Left renal pelvis (tissue), 4 donors: Measurements from ENCODE around the gene OR2W1. TPM values are rescaled to one million over a fixed set of nuclear protein-coding genes. Genes with fewer than 3 reads are reported as not detected.

ENCODE experiments used
- DNase-seq, 4 donors: peaks; one replicate each; pipeline ENCODE4 v3.0.0-alpha.2; 2013; ENCODE audit warnings: low read depth in 4 of 4, low spot score in 3 of 4
- polyA plus RNA-seq, 4 donors: library from polyadenylated mRNA; unstranded; fragments of 120-200 nt; gene quantifications; one replicate each; pipeline ENCODE4 v1.2.1, GENCODE V29; 2013; ENCODE audit not compliant: insufficient read length in 4 of 4

Gene OR2W1
- not detected for polyA plus RNA-seq

GRCh38 chr6:29045075-29045474, at the start of gene OR2W1:
TSS of gene OR2W1 (minus strand) at chr6:29045175. CDS start at chr6:29045175, 0 bp downstream.
- DNase-seq: no peak

- no peak for DNase-seq
These were observed 48.0 kb upstream of the OR2W1 start for GRCh38 chr6:29092957-29093356.

GRCh38 chr6:29087213-29087612, 42.2 kb upstream of the OR2W1 start, which contains the start of gene OR2B3:
TSS of gene OR2B3 (minus strand) at chr6:29087313. CDS start at chr6:29087248, 65 bp downstream.
- no peak for DNase-seq

GRCh38 chr6:29082457-29082856, 37.5 kb upstream of the OR2W1 start:
- DNase-seq: no peak

- no peak for DNase-seq
These were observed 36.3 kb upstream of the OR2W1 start for GRCh38 chr6:29081312-29081711.

GRCh38 chr6:29079203-29079602, 34.2 kb upstream of the OR2W1 start:
- DNase-seq: no peak

- DNase-seq: peak in 1 of 4 donors; percentile 1
These were observed 27.1 kb upstream of the OR2W1 start for GRCh38 chr6:29071831-29072723.

- no peak for DNase-seq
These were observed 6.7 kb upstream of the OR2W1 start for GRCh38 chr6:29051680-29052079.

- DNase-seq: no peak
These were observed 9.0 kb downstream of the OR2W1 start for GRCh38 chr6:29035951-29036350.

GRCh38 chr6:29028821-29029220, 16.2 kb downstream of the OR2W1 start:
- DNase-seq: no peak

GRCh38 chr6:29025927-29026585, 18.9 kb downstream of the OR2W1 start:
- DNase-seq: no peak

GRCh38 chr6:29021434-29021833, 23.5 kb downstream of the OR2W1 start:
- no peak for DNase-seq

GRCh38 chr6:29019629-29020028, 25.3 kb downstream of the OR2W1 start:
- DNase-seq: no peak

GRCh38 chr6:29017428-29017802, 27.6 kb downstream of the OR2W1 start:
- DNase-seq: no peak

- DNase-seq: peak; percentile 70 to 79 (median 70)
These were observed 28.2 kb downstream of the OR2W1 start for GRCh38 chr6:29016559-29017427.

GRCh38 chr6:29014729-29015608, 30.0 kb downstream of the OR2W1 start:
- no peak for DNase-seq

GRCh38 chr6:29011276-29011734, 33.7 kb downstream of the OR2W1 start:
- DNase-seq: peak; percentile 38 to 52 (median 50)

- no peak for DNase-seq
These were observed 35.6 kb downstream of the OR2W1 start for GRCh38 chr6:29009358-29009757.

- no peak for DNase-seq
These were observed 36.9 kb downstream of the OR2W1 start for GRCh38 chr6:29008089-29008488.
